Endothelial cell of umbilical vein (primary cell): ENCODE data around the gene NOMO2. TPM values are rescaled to one million over a fixed set of nuclear protein-coding genes. Genes with fewer than 3 reads are reported as not detected.
"Not testable (repeated sequence)": the region's sequence is repeated elsewhere in the genome, so short reads cannot be mapped to it uniquely, and the experiment has no call there.

ENCODE experiments used
- BruUV-seq: library from RNA; stranded (reverse); fragments of 400-500 nt; replicated peaks from 2 replicates; lab custom pipeline; 2021; lab: Mats Ljungman, UMichigan
- CTCF ChIA-PET: fragments of 300-600, 350-600 bp; sonication (Branson Sonifier 250); formaldehyde crosslinking; loops from one replicate; lab custom pipeline; 2021; ENCODE audit warnings: antibody characterized with exemption, inconsistent platforms; lab: Charles Lee
- POLR2A ChIA-PET: fragments of 300-600, 350-600 bp; sonication (Branson Sonifier 250); formaldehyde crosslinking; loops from one replicate; lab custom pipeline; 2021; ENCODE audit warnings: antibody characterized with exemption, inconsistent platforms; lab: Charles Lee
- DNase-seq: peaks from one replicate; pipeline ENCODE4 v3.0.0-alpha.2; 2011; ENCODE audit warnings: low read depth, low spot score
- FAIRE-seq: peaks from 2 replicates; lab custom pipeline; 2011; peaks lifted over from hg19 to GRCh38; lab: Jason Lieb, UNC
- H2AFZ ChIP-seq: 2 replicates; pipeline ENCODE4 v1.6.0; 2012; ENCODE audit warnings: low read depth, low read length, control low read depth, inconsistent platforms
- H3K27ac ChIP-seq: 2 replicates; pipeline ENCODE4 v1.5.1; 2011; ENCODE audit warnings: low read depth, mild to moderate bottlenecking, control low read depth, low read length, moderate library complexity; ENCODE audit not compliant: insufficient read depth
- H3K27me3 ChIP-seq, 2 experiments: 2 replicates each; pipeline versions ENCODE4 v1.6.0 to v1.6.1; 2011; ENCODE audit warnings: low read length in 2 of 2, mixed read lengths in 1 of 2; ENCODE audit not compliant: control insufficient read depth in 2 of 2, insufficient read depth in 2 of 2
- H3K36me3 ChIP-seq, 2 experiments: 2 replicates in 1 of 2; 3 replicates in 1 of 2; pipeline ENCODE4 v1.5.1; 2011; ENCODE audit warnings: low read length in 2 of 2, mild to moderate bottlenecking in 1 of 2, moderate library complexity in 1 of 2; ENCODE audit not compliant: control insufficient read depth in 2 of 2, insufficient read depth in 2 of 2; ENCODE audit errors: extremely low read depth in 1 of 2
- H3K4me1 ChIP-seq: 3 replicates; pipeline ENCODE4 v1.5.1; 2011; ENCODE audit warnings: mild to moderate bottlenecking, low read length; ENCODE audit not compliant: control insufficient read depth, insufficient read depth; ENCODE audit errors: extremely low read depth
- H3K4me2 ChIP-seq: 2 replicates; pipeline ENCODE4 v1.6.1; 2011; ENCODE audit warnings: low read length, control low read depth, mixed read lengths; ENCODE audit not compliant: insufficient read depth
- H3K4me3 ChIP-seq, 3 experiments: fragments of 200-600 bp in 1 of 3; sonication (generic), shearing (Covaris generic) in 1 of 3; replicated peaks in 1 of 3; 2 replicates each; pipeline ENCODE4 v1.5.1; 2011 to 2016; ENCODE audit warnings: control low read depth in 3 of 3, low read length in 3 of 3, mild to moderate bottlenecking in 2 of 3, inconsistent platforms in 1 of 3, low read depth in 1 of 3, moderate library complexity in 1 of 3; ENCODE audit not compliant: insufficient read depth in 1 of 3
- H3K79me2 ChIP-seq: 2 replicates; pipeline ENCODE4 v1.6.0; 2012; ENCODE audit warnings: low read length, inconsistent platforms; ENCODE audit not compliant: control insufficient read depth, insufficient read depth
- H3K9ac ChIP-seq: replicated peaks from 2 replicates; pipeline ENCODE3; 2011; ENCODE audit warnings: low read length, control low read depth; ENCODE audit not compliant: insufficient read depth; ENCODE audit errors: extremely low read depth
- H3K9me1 ChIP-seq: replicated peaks from 3 replicates; pipeline ENCODE4 v1.6.0; 2011; ENCODE audit warnings: mild to moderate bottlenecking, low read length; ENCODE audit not compliant: control insufficient read depth, insufficient read depth; ENCODE audit errors: extremely low read depth
- H3K9me3 ChIP-seq: replicated peaks from 2 replicates; pipeline ENCODE4 v1.5.1; 2012; ENCODE audit warnings: low read length, inconsistent platforms; ENCODE audit not compliant: control insufficient read depth, insufficient read depth
- H4K20me1 ChIP-seq: replicated peaks from 2 replicates; pipeline ENCODE3; 2011; ENCODE audit warnings: mild to moderate bottlenecking, low read length; ENCODE audit not compliant: control insufficient read depth, insufficient read depth; ENCODE audit errors: extremely low read depth
- dilution Hi-C: fragments of 300-500 bp; cut with MboI; formaldehyde crosslinking; loops from one replicate; pipeline ENCODE4 v1.15.0; 2019; ENCODE audit warnings: low sequenced_read_pairs; ENCODE audit not compliant: extremely low pct_ligation_motif_present
- intact Hi-C: fragments of 100-400 bp; cut with micrococcal nuclease; formaldehyde crosslinking; loops from one replicate; pipeline ENCODE4 v1.10.0; 2022
- polyA plus RNA-seq, 4 experiments: library from polyadenylated mRNA; depleted of rRNA in 3 of 4; stranded (reverse) in 3 of 4; unstranded in 1 of 4; fragments of >200 nt; gene quantifications; 2 replicates each; pipeline versions ENCODE4 v1.2.1 to v1.2.3, GENCODE V29; 2011 to 2012; ENCODE audit warnings: missing spikeins in 1 of 4
- total RNA-seq: library from RNA; stranded (reverse); gene quantifications from 2 replicates; pipeline ENCODE4 v1.2.3, GENCODE V29; 2021

NOMO2 gene
- total and polyA plus RNA-seq, 2 donors (not counting 3 experiments of a cell fraction or from before 2014, with no cell fraction given), result 155 to 223 TPM

GRCh38 chr16:18577942-18578341 is 16.0 kb upstream of the NOMO2 start:
- intact Hi-C loops, H3K9me1 ChIP-seq, H3K9ac ChIP-seq, H3K4me2 ChIP-seq, H3K9me3 ChIP-seq, H3K27ac ChIP-seq, H3K36me3 ChIP-seq, H2AFZ ChIP-seq, POLR2A ChIA-PET, H3K4me1 ChIP-seq, H3K27me3 ChIP-seq, DNase-seq, H4K20me1 ChIP-seq, H3K79me2 ChIP-seq, BruUV-seq, H3K4me3 ChIP-seq, dilution Hi-C loops, FAIRE-seq, CTCF ChIA-PET: not testable (repeated sequence)

- H4K20me1 ChIP-seq, DNase-seq, intact Hi-C loops, BruUV-seq, H3K36me3 ChIP-seq, H3K79me2 ChIP-seq, CTCF ChIA-PET, H3K4me3 ChIP-seq, H3K9me3 ChIP-seq, H3K27me3 ChIP-seq, H3K4me2 ChIP-seq, POLR2A ChIA-PET, H3K9me1 ChIP-seq, H3K9ac ChIP-seq, H3K4me1 ChIP-seq, dilution Hi-C loops, H3K27ac ChIP-seq, H2AFZ ChIP-seq, FAIRE-seq: not testable (repeated sequence)
Measured at GRCh38 chr16:18575945-18576344, 14.0 kb upstream of the NOMO2 start.

- dilution Hi-C loops, result not testable (repeated sequence)
Measured at GRCh38 chr16:18575298-18575917, 13.5 kb upstream of the NOMO2 start.

GRCh38 chr16:18573887-18574286 is 12.0 kb upstream of the NOMO2 start:
- H4K20me1 ChIP-seq, DNase-seq, H3K9ac ChIP-seq, dilution Hi-C loops, H3K9me1 ChIP-seq, H3K27ac ChIP-seq, H3K79me2 ChIP-seq, H3K4me2 ChIP-seq, H3K36me3 ChIP-seq, H2AFZ ChIP-seq, intact Hi-C loops, H3K27me3 ChIP-seq, POLR2A ChIA-PET, CTCF ChIA-PET, FAIRE-seq, H3K9me3 ChIP-seq, BruUV-seq, H3K4me1 ChIP-seq, H3K4me3 ChIP-seq: not testable (repeated sequence)

More at GRCh38 chr16:18575298-18575917, 13.5 kb upstream of the NOMO2 start:
- H3K79me2 ChIP-seq, H3K9ac ChIP-seq, H3K27ac ChIP-seq, H2AFZ ChIP-seq, H3K4me1 ChIP-seq, DNase-seq, H3K27me3 ChIP-seq, FAIRE-seq, H3K4me3 ChIP-seq, intact Hi-C loops, H3K36me3 ChIP-seq, BruUV-seq, H3K9me1 ChIP-seq, H3K4me2 ChIP-seq, H3K9me3 ChIP-seq, H4K20me1 ChIP-seq, CTCF ChIA-PET, POLR2A ChIA-PET: not testable (repeated sequence)
